ENCODE measurements around the gene COBLL1.

- TF ChIP-seq, protein P1, sequence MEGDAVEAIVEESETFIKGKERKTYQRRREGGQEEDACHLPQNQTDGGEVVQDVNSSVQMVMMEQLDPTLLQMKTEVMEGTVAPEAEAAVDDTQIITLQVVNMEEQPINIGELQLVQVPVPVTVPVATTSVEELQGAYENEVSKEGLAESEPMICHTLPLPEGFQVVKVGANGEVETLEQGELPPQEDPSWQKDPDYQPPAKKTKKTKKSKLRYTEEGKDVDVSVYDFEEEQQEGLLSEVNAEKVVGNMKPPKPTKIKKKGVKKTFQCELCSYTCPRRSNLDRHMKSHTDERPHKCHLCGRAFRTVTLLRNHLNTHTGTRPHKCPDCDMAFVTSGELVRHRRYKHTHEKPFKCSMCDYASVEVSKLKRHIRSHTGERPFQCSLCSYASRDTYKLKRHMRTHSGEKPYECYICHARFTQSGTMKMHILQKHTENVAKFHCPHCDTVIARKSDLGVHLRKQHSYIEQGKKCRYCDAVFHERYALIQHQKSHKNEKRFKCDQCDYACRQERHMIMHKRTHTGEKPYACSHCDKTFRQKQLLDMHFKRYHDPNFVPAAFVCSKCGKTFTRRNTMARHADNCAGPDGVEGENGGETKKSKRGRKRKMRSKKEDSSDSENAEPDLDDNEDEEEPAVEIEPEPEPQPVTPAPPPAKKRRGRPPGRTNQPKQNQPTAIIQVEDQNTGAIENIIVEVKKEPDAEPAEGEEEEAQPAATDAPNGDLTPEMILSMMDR (IDR thresholded peaks at IDR 0.05), result no peak
- TF ChIP-seq POLR2A (IDR thresholded peaks at IDR 0.05), result no peak
Measured at GRCh38 chr2:164792316-164793170, 49.1 kb downstream of the COBLL1 start.
